ENCODE measurements around the gene M1AP.

Gene M1AP

DNA sequence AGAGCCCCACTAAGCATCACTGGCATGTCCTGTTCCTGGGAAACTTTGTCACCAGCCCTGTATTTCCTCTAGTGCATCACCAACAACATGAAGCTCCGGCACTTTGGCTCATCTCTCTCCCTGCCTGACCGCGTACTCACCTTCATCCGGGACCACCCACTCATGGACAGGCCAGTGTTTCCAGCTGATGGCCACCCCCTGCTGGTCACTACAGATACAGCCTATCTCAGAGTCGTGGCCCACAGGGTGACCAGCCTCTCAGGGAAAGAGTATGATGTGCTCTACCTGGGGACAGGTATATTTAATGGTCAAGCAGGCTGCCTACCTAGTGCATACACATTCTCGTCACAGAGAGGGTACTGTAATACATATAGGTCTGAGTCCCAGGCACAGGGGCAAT lies 27.0 kb upstream of the M1AP start:
- no peak for DNase-seq (ENCODE audit: extremely low read depth, low read depth)
- TF ChIP-seq, protein P1, sequence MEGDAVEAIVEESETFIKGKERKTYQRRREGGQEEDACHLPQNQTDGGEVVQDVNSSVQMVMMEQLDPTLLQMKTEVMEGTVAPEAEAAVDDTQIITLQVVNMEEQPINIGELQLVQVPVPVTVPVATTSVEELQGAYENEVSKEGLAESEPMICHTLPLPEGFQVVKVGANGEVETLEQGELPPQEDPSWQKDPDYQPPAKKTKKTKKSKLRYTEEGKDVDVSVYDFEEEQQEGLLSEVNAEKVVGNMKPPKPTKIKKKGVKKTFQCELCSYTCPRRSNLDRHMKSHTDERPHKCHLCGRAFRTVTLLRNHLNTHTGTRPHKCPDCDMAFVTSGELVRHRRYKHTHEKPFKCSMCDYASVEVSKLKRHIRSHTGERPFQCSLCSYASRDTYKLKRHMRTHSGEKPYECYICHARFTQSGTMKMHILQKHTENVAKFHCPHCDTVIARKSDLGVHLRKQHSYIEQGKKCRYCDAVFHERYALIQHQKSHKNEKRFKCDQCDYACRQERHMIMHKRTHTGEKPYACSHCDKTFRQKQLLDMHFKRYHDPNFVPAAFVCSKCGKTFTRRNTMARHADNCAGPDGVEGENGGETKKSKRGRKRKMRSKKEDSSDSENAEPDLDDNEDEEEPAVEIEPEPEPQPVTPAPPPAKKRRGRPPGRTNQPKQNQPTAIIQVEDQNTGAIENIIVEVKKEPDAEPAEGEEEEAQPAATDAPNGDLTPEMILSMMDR (IDR thresholded peaks at IDR 0.05; ENCODE audit: low read depth, low read length) = no peak

DNA sequence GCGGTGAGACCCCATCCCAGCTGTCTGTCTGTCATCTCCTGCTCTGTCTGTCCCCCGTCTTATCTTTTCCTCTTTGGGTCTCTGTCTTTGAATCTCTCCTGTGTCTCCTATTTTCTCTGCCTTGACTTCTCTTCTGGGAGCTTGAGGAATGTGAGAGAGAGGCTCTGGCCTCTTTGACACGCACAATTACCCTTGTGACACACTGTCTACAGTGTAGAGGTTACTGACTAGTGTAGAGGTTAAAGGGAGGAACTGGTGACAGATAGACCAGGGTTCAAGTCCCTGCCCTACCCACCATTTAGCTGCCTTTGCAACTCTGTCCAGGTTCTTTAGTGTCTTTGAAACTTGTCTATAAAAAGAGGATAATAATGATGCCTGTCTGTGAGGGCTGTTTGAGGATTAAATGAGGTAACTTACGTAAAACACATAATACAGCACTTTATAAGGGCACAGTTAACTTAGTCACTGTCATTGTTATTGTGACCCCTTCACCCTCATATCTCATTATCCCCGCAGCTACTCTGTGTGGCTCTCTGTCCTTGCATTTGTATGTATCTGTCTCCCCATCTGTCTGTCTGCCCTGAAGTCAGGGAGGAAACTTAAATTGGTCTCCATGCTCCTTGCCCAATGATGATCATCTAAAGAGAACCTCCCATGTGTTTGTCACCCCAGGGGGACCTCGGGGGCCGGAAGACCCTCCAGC lies 25.8 kb upstream of the M1AP start:
- TF ChIP-seq, protein P1 (IDR thresholded peaks at IDR 0.05; ENCODE audit: low read depth, low read length) = no peak
- DNase-seq (ENCODE audit: extremely low read depth, low read depth) = no peak

DNA sequence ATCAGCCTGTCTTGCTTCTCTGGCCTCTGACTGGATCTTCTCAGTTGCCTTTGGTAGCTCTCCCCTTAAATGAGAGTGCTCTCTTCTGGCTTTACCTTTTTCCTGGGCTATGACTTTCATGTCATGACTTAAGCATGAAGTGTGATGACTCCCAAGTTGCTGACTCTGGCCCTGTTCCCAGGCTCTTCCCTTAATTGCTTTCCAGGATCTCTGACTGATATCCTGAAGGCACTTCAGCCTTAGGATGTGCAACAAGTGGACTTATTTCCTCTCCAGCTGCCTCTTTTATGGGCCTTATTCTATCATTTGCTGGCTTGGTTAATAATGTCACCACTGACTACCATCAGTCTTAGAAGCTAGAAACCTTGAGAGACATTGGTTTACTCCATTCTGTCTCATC lies 23.3 kb upstream of the M1AP start:
- TF ChIP-seq, protein P1 (IDR thresholded peaks at IDR 0.05; ENCODE audit: low read depth, low read length) = no peak
- no peak for DNase-seq (ENCODE audit: extremely low read depth, low read depth)

DNA sequence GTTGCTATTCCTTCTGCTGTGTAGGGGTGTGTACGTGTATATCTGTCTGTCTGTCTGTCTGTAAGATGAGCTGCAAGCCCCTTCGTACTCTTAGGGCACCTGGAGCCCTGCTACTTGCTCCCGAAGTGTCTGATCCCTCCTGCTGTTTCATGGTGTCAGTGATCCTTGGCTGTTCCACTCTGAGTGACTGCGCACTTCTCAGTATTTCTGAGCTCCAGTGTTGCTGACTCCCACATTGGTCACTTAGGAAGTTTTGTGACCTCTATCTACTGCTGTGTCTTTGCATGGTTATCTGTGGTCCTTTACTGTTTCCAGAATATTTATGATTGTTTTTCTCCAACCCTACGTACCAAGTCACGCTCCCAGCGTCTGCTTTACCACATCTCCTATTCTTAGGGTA lies 22.1 kb upstream of the M1AP start:
- TF ChIP-seq, protein P1 (IDR thresholded peaks at IDR 0.05; ENCODE audit: low read depth, low read length) = no peak
- DNase-seq (ENCODE audit: extremely low read depth, low read depth) = no peak

DNA sequence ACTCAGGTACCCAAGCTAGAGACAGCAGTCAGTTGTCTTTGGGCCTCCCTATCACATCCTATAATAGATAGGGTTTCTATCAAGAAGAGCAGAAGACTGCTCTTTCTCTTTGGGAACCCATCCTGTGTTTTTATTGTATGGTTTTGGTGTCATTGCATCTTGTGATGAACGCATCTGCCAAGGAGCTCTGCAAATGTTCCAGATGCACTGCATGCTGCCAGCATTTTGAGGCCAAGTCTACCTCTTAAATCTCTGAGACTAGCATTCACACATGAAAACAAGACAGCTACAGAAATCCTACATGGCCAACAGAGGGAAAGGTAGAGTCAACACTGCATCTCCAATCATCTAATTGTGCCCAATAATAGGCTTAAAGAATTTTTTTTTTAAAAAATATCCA lies 20.0 kb upstream of the M1AP start:
- no peak for DNase-seq (ENCODE audit: extremely low read depth, low read depth)
- TF ChIP-seq, protein P1 (IDR thresholded peaks at IDR 0.05; ENCODE audit: low read depth, low read length) = no peak

DNA sequence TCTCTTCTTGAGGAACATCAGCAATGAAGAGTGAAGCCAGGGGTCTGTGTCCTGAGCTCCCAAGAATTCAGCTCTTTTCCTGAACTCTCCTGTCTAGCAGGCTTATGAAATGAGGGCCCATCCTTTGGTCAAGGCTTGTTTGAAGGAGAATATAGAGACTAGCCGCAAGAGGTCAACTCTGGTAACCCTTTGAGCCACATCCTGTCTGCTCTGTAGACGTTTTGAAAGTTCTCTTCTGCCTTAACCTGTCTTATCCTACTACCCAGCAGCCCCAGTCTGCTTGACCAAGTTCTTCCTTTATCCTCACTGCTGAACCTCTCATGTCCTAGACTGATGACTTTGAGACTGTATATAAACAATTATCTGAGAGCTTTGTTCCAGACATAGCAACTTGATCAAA lies 11.3 kb upstream of the M1AP start:
- TF ChIP-seq, protein P1 (IDR thresholded peaks at IDR 0.05; ENCODE audit: low read depth, low read length) = no peak
- no peak for DNase-seq (ENCODE audit: extremely low read depth, low read depth)

DNA sequence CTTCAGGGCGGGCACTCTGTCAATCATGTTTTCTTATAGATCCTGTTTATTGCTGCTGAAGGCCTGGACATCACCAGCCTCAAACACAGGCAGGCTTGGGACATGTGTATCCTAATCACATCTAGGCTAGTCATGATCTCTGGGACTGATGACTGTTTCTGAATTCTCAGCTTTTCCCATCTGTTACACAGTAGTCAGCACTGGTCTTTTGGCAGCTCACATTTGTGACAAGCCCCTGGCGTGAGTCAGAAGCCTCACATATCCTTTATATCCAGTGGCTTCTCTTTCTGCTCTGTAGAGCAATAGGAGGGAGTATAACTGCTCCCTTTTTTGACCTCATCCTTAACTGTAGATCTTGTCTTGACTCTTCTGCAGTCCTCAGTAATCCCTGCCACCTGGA lies 10.4 kb upstream of the M1AP start:
- TF ChIP-seq, protein P1 (IDR thresholded peaks at IDR 0.05; ENCODE audit: low read depth, low read length) = no peak
- peak; percentile 12 for DNase-seq (ENCODE audit: extremely low read depth, low read depth)

All from AG09319 (cell line).